ENCODE measurements around the gene DOC2A.
A peak's percentile ranks its signal among the peaks of the same experiment; 100 is the strongest.
"Not testable (repeated sequence)": the region's sequence is repeated elsewhere in the genome, so short reads cannot be mapped to it uniquely, and the experiment has no call there.

DOC2A gene

GRCh38 chr16:30040690-30041089 lies 29.9 kb upstream of the DOC2A start:
- TF ChIP-seq ZNF121 (tag by site-specific recombination; IDR thresholded peaks at IDR 0.05), result peak; percentile 81
- H3K27ac ChIP-seq (ENCODE audit: extremely low read depth, low read depth, low read length); H3K4me1 ChIP-seq (ENCODE audit: control insufficient read depth, insufficient read depth, low read length); H3K9me3 ChIP-seq (ENCODE audit: control insufficient read depth, insufficient read depth, low read depth, low read length); H3K36me3 ChIP-seq (ENCODE audit: control insufficient read depth in 2 of 2, insufficient read depth in 1 of 2, low read length in 2 of 2); H3K4me3 ChIP-seq (ENCODE audit: low read depth, low read length): not testable (repeated sequence)
- CTCF ChIA-PET, result interaction anchor here (0.8 to 2.4 kb wide), 4 partner anchors 8 to 389 kb away, joined by 3 to 17 read pairs (median 4); partner anchors contain the start of genes DCTPP1 and TBX6
- POLR2A ChIA-PET, result interaction anchor here (0.6 kb wide), 1 partner anchor 95 kb away, joined by 3 read pairs; no protein-coding TSS in a partner anchor

GRCh38 chr16:30040221-30040620 lies 29.4 kb upstream of the DOC2A start:
- POLR2A ChIA-PET, result interaction anchor here (0.6 kb wide), 1 partner anchor 94 kb away, joined by 3 read pairs; no protein-coding TSS in a partner anchor
- no peaks in the 10 kb centered on the region for H3K36me3 ChIP-seq (ENCODE audit: control insufficient read depth in 2 of 2, insufficient read depth in 1 of 2, low read length in 2 of 2)
- TF ChIP-seq ZBTB20 (tag by site-specific recombination; IDR thresholded peaks at IDR 0.05), result peak; percentile 55; the same call in 1 of the 2 replicates
- no peak for TF ChIP-seq ZNF280D (tag by site-specific recombination; IDR thresholded peaks at IDR 0.05)
- no peaks in the 10 kb centered on the region for H3K4me1 ChIP-seq (ENCODE audit: control insufficient read depth, insufficient read depth, low read length)
- no peak overlapping the region for H3K27ac ChIP-seq (ENCODE audit: extremely low read depth, low read depth, low read length)
- no peak overlapping the region for H3K4me3 ChIP-seq (ENCODE audit: low read depth, low read length)
- CTCF ChIA-PET, result interaction anchor here (0.6 to 2.4 kb wide), 8 partner anchors 8 to 589 kb away, joined by 3 to 17 read pairs (median 3); no protein-coding TSS in a partner anchor
- H3K9me3 ChIP-seq (ENCODE audit: control insufficient read depth, insufficient read depth, low read depth, low read length), result no peaks in the 10 kb centered on the region

DNA sequence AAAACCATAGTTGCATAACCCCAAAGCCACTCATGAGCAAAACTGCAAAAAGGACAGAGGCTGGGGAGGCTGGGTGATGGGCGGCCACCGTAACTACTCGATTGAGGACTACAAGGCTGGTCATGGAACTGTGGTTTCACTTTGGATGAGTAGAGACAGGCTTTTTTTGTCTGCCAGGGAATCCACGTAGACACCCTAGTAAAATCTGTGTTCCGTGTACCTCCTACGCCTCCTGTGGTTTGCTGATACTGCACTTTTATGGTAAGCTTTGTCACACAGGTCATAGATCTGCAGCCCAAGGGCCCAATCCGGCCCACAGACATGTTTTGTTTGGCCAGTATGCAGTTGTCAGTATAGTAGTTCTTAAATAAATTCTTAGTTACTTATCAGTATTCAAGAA lies 22.4 kb upstream of the DOC2A start:
- no peaks in the 10 kb centered on the region for H3K9me3 ChIP-seq (ENCODE audit: control insufficient read depth, insufficient read depth, low read depth, low read length)
- no peaks in the 10 kb centered on the region for H3K36me3 ChIP-seq (ENCODE audit: control insufficient read depth in 2 of 2, insufficient read depth in 1 of 2, low read length in 2 of 2)
- H3K4me3 ChIP-seq (ENCODE audit: low read depth, low read length), result no peak overlapping the region
- CTCF ChIA-PET, result interaction anchor here (0.7 to 2.1 kb wide), 16 partner anchors 8 to 907 kb away, joined by 3 to 11 read pairs (median 4); partner anchors contain the start of genes C16orf92, HIRIP3, INO80E and PAGR1
- H3K27ac ChIP-seq (ENCODE audit: extremely low read depth, low read depth, low read length), result no peak overlapping the region
- no peaks in the 10 kb centered on the region for H3K4me1 ChIP-seq (ENCODE audit: control insufficient read depth, insufficient read depth, low read length)
- POLR2A ChIA-PET, result no interaction called here
- TF ChIP-seq GLIS1 (tag by site-specific recombination; IDR thresholded peaks at IDR 0.05), result no peak
- TF ChIP-seq ZNF23 (tag by site-specific recombination; IDR thresholded peaks at IDR 0.05; ENCODE audit: borderline replicate concordance), result no peak
- TF ChIP-seq TRIM28 (IDR thresholded peaks at IDR 0.05; ENCODE audit: borderline replicate concordance, low read length), result no peak
- no peak for TF ChIP-seq ZNF10 (tag by site-specific recombination; IDR thresholded peaks at IDR 0.05)
- TF ChIP-seq, protein P1, sequence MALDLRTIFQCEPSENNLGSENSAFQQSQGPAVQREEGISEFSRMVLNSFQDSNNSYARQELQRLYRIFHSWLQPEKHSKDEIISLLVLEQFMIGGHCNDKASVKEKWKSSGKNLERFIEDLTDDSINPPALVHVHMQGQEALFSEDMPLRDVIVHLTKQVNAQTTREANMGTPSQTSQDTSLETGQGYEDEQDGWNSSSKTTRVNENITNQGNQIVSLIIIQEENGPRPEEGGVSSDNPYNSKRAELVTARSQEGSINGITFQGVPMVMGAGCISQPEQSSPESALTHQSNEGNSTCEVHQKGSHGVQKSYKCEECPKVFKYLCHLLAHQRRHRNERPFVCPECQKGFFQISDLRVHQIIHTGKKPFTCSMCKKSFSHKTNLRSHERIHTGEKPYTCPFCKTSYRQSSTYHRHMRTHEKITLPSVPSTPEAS (tag by site-specific recombination; IDR thresholded peaks at IDR 0.05), result no peak
- TF ChIP-seq ZIC2 (tag by site-specific recombination; IDR thresholded peaks at IDR 0.05), result no peak
- no peak for TF ChIP-seq ZNF280C (tag by site-specific recombination; IDR thresholded peaks at IDR 0.05)
- TF ChIP-seq ZNF548 (tag by site-specific recombination; IDR thresholded peaks at IDR 0.05), result no peak
- no peak for TF ChIP-seq PRDM1 (tag by site-specific recombination; IDR thresholded peaks at IDR 0.05)
- TF ChIP-seq ZNF785 (tag by site-specific recombination; IDR thresholded peaks at IDR 0.05), result no peak
- no peak for TF ChIP-seq REPIN1 (tag by site-specific recombination; IDR thresholded peaks at IDR 0.05; ENCODE audit: low read depth)
- no peak for TF ChIP-seq ZNF544 (tag by site-specific recombination; IDR thresholded peaks at IDR 0.05)
- no peak for TF ChIP-seq ZNF354C (tag by site-specific recombination; IDR thresholded peaks at IDR 0.05; ENCODE audit: borderline replicate concordance, low read depth)
- no peak for TF ChIP-seq SP2 (tag by site-specific recombination; IDR thresholded peaks at IDR 0.05)
- no peak for TF ChIP-seq MEIS1 (CRISPR knock-in tag; IDR thresholded peaks at IDR 0.05; ENCODE audit: borderline replicate concordance)
- no peak for TF ChIP-seq ZBTB44 (tag by site-specific recombination; IDR thresholded peaks at IDR 0.05)
- TF ChIP-seq ZNF830 (tag by site-specific recombination; IDR thresholded peaks at IDR 0.05; ENCODE audit: low read depth), result no peak
- no peak for TF ChIP-seq ZNF549 (tag by site-specific recombination; IDR thresholded peaks at IDR 0.05)
- no peak for TF ChIP-seq ZNF423 (tag by site-specific recombination; IDR thresholded peaks at IDR 0.05)
- no peak for TF ChIP-seq ZFHX2 (tag by site-specific recombination; conservative IDR thresholded peaks at IDR 0.05)
